ENCODE measurements around the gene PDE6A. TPM values are rescaled to one million over a fixed set of nuclear protein-coding genes. Genes with fewer than 3 reads are reported as not detected.

PDE6A gene
- total RNA-seq, 1 experiment from 2014 or later: 2.6 TPM

DNA sequence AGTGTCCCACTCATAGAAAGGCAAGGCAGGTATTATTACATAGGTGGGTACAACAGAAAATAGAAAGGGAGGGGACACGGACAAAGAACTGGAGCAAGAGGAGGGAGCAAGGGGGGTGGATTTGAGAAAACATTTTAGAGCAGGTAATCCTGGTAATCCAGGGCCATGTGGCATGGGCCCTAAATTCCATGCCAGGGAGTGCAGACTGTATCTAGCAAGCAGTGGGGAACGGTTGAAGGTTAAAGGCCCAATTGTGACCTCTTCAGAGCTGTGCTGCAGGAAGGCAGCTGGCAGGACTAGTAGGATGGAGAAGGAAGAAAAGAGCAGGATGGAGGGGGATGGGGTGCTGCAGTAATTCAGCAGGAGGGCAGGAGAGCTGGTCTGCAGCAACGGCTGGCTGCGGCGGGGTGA is 75.2 kb downstream of the PDE6A start:
- Mint-ChIP-seq H3K27ac (ENCODE audit: unreplicated experiment) (no peak overlapping the region), H3K36me3 (ENCODE audit: insufficient read depth, unreplicated experiment) (no peaks in the 10 kb centered on the region), H3K4me3 (ENCODE audit: unreplicated experiment) (no peak overlapping the region), H3K4me1 (ENCODE audit: low read depth, unreplicated experiment) (peaks cover 24% of the 10 kb centered on the region), H3K9me3 (ENCODE audit: unreplicated experiment) (no peaks in the 10 kb centered on the region), H3K27me3 (ENCODE audit: insufficient read depth, unreplicated experiment) (no peaks in the 10 kb centered on the region)
- ChIA-PET POLR2A (no interaction called here), CTCF (no interaction called here)
- intact Hi-C loops (cut with micrococcal nuclease; ENCODE audit: unreplicated experiment): no loop called here
- no peak for DNase-seq
- no peaks in the 10 kb centered on the region for H3K27me3 ChIP-seq (replicated peaks; ENCODE audit: control insufficient read depth, insufficient read depth, low read length)
- H3K9me3 ChIP-seq: no peaks in the 10 kb centered on the region
- H3K36me3 ChIP-seq (ENCODE audit: control insufficient read depth, insufficient read depth, low read length): no peaks in the 10 kb centered on the region
- no TSS peak for BruUV-seq (replicated peaks)
- H3K4me1 ChIP-seq: peaks cover 16% of the 10 kb centered on the region
- TF ChIP-seq, protein P1, sequence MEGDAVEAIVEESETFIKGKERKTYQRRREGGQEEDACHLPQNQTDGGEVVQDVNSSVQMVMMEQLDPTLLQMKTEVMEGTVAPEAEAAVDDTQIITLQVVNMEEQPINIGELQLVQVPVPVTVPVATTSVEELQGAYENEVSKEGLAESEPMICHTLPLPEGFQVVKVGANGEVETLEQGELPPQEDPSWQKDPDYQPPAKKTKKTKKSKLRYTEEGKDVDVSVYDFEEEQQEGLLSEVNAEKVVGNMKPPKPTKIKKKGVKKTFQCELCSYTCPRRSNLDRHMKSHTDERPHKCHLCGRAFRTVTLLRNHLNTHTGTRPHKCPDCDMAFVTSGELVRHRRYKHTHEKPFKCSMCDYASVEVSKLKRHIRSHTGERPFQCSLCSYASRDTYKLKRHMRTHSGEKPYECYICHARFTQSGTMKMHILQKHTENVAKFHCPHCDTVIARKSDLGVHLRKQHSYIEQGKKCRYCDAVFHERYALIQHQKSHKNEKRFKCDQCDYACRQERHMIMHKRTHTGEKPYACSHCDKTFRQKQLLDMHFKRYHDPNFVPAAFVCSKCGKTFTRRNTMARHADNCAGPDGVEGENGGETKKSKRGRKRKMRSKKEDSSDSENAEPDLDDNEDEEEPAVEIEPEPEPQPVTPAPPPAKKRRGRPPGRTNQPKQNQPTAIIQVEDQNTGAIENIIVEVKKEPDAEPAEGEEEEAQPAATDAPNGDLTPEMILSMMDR (IDR thresholded peaks at IDR 0.05; ENCODE audit: insufficient read depth in 1 of 2, low read depth in 1 of 2, low read length in 1 of 2, severe bottlenecking in 1 of 2, unreplicated experiment in 1 of 2): no peak
- no peak overlapping the region for H3K4me3 ChIP-seq (ENCODE audit: low read depth, low read length)

DNA sequence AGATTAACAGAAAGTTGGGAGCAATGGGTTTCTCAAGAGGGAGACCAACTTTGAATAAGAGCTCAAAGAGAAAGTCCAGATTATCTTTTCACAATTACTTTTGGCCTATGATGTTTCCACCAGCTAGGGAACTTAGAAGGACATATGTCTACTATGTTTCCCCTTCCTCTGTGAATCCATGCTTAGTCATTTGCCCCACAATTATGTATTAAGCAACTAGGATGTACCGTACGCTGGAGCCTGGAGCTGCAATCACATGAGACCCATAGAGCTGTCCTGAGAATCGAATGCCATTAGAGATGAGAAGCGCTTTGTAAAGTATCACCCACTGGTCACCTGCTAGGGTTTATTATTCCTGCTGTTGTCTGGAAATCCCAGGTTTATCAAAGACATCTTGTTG is 78.8 kb downstream of the PDE6A start:
- TF ChIP-seq, protein P1 (IDR thresholded peaks at IDR 0.05; ENCODE audit: insufficient read depth in 1 of 2, low read depth in 1 of 2, low read length in 1 of 2, severe bottlenecking in 1 of 2, unreplicated experiment in 1 of 2): no peak
- Histone ChIP-seq H3K27me3 (replicated peaks; ENCODE audit: control insufficient read depth, insufficient read depth, low read length) (no peaks in the 10 kb centered on the region), H3K4me3 (ENCODE audit: low read depth, low read length) (no peak overlapping the region), H3K4me1 (peaks cover 12% of the 10 kb centered on the region), H3K36me3 (ENCODE audit: control insufficient read depth, insufficient read depth, low read length) (no peaks in the 10 kb centered on the region), H3K9me3 (no peaks in the 10 kb centered on the region)
- no TSS peak for BruUV-seq (replicated peaks)
- Mint-ChIP-seq H3K36me3 (ENCODE audit: insufficient read depth, unreplicated experiment) (no peaks in the 10 kb centered on the region), H3K9me3 (ENCODE audit: unreplicated experiment) (no peaks in the 10 kb centered on the region), H3K4me1 (ENCODE audit: low read depth, unreplicated experiment) (peaks cover 12% of the 10 kb centered on the region), H3K4me3 (ENCODE audit: unreplicated experiment) (no peak overlapping the region), H3K27me3 (ENCODE audit: insufficient read depth, unreplicated experiment) (no peaks in the 10 kb centered on the region), H3K27ac (ENCODE audit: unreplicated experiment) (no peak overlapping the region)
- intact Hi-C loops (cut with micrococcal nuclease; ENCODE audit: unreplicated experiment): no loop called here
- ChIA-PET CTCF (interaction anchor here (0.6 kb wide), 1 partner anchor 76 kb away, joined by 3 read pairs; no protein-coding TSS in a partner anchor), POLR2A (no interaction called here)
- DNase-seq: no peak

DNA sequence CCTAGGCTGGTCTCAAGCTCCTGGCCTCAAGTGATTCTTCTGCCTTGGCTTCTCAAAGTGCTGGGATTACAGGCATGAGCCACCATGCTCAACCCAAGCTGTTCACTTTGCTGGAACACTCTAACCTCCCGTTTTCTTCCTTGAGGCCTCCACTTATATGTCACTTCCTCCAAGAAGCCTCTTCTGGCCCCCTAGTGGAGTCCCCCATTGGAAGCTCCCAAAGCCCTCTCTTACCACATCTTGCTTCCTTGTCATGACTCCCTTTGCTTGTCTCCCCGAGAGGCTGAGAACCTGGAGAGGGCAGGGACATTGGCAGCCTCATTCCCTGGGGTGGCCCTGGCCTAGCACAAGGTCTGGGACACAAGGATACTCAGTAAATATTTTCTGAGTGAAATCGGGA is 80.8 kb downstream of the PDE6A start:
- Histone ChIP-seq H3K36me3 (ENCODE audit: control insufficient read depth, insufficient read depth, low read length) (no peaks in the 10 kb centered on the region), H3K9me3 (no peaks in the 10 kb centered on the region), H3K4me1 (no peaks in the 10 kb centered on the region), H3K4me3 (ENCODE audit: low read depth, low read length) (no peak overlapping the region), H3K27me3 (replicated peaks; ENCODE audit: control insufficient read depth, insufficient read depth, low read length) (no peaks in the 10 kb centered on the region)
- POLR2A ChIA-PET: no interaction called here
- Mint-ChIP-seq H3K36me3 (ENCODE audit: insufficient read depth, unreplicated experiment) (no peaks in the 10 kb centered on the region), H3K9me3 (ENCODE audit: unreplicated experiment) (no peaks in the 10 kb centered on the region), H3K27me3 (ENCODE audit: insufficient read depth, unreplicated experiment) (no peaks in the 10 kb centered on the region), H3K4me1 (ENCODE audit: low read depth, unreplicated experiment) (no peaks in the 10 kb centered on the region), H3K27ac (ENCODE audit: unreplicated experiment) (no peak overlapping the region), H3K4me3 (ENCODE audit: unreplicated experiment) (no peak overlapping the region)
- no TSS peak for BruUV-seq (replicated peaks)
- intact Hi-C loops (cut with micrococcal nuclease; ENCODE audit: unreplicated experiment): no loop called here
- CTCF ChIA-PET: no interaction called here
- DNase-seq: no peak
- TF ChIP-seq, protein P1 (IDR thresholded peaks at IDR 0.05; ENCODE audit: insufficient read depth in 1 of 2, low read depth in 1 of 2, low read length in 1 of 2, severe bottlenecking in 1 of 2, unreplicated experiment in 1 of 2): no peak
